HepG2 (cell line): ENCODE results near the gene REM2. TPM values are rescaled to one million over a fixed set of nuclear protein-coding genes. Genes with fewer than 3 reads are reported as not detected.

Experiments used
- ATAC-seq: fragments of 200-7000 bp; cut with Tn5 transposase; 3 replicates; pipeline ENCODE4 v1.9.1; 2020; ENCODE audit warnings: mild to moderate bottlenecking, moderate library complexity
- BruUV-seq: library from RNA; stranded (reverse); fragments of 400-500 nt; replicated peaks from 2 replicates; lab custom pipeline; 2021; lab: Mats Ljungman, UMichigan
- CTCF ChIA-PET: fragments of 300-600 bp; formaldehyde crosslinking; extraction: SDS; loops from one replicate; lab custom pipeline; 2021; ENCODE audit warnings: low total read pairs, inconsistent platforms, low intra/inter-chr PET ratio; lab: Yijun Ruan, JAX
- POLR2A ChIA-PET: fragments of 350-600 bp; sonication (Branson Sonifier 250); formaldehyde crosslinking; loops from one replicate; lab custom pipeline; 2020; ENCODE audit warnings: antibody characterized with exemption, inconsistent platforms; lab: Yijun Ruan, JAX
- DNase-seq: peaks from one replicate; pipeline ENCODE4 v3.0.0-alpha.2; 2015; ENCODE audit warnings: low spot score
- FAIRE-seq: peaks from 3 replicates; lab custom pipeline; 2011; peaks lifted over from hg19 to GRCh38; lab: Jason Lieb, UNC
- H2AFZ ChIP-seq: one replicate; pipeline ENCODE4 v1.6.1; 2011; ENCODE audit warnings: low read length, inconsistent platforms
- H3K27ac ChIP-seq: fragments of 300-600 bp; 3 replicates; pipeline ENCODE4 v1.8.0; 2011; ENCODE audit warnings: mixed run types, mild to moderate bottlenecking, mixed read lengths, low read length, inconsistent platforms; ENCODE audit not compliant: insufficient read depth; ENCODE audit errors: extremely low read length
- H3K27me3 ChIP-seq, 2 experiments: fragments of 200-600 bp in 1 of 2; 2 replicates in 1 of 2; 3 replicates in 1 of 2; pipeline versions ENCODE4 v1.6.0 to v1.8.0; 2011; ENCODE audit warnings: low read length in 2 of 2, mild to moderate bottlenecking in 2 of 2, moderate library complexity in 2 of 2, inconsistent platforms in 1 of 2; ENCODE audit not compliant: insufficient read depth in 2 of 2, control insufficient read depth in 1 of 2
- H3K36me3 ChIP-seq, 2 experiments: fragments of 200-600 bp in 1 of 2; replicated peaks in 1 of 2; 2 replicates in 1 of 2; 3 replicates in 1 of 2; pipeline versions ENCODE4 v1.5.1 to v1.8.0; 2011; ENCODE audit warnings: low read length in 2 of 2, inconsistent platforms in 1 of 2; ENCODE audit not compliant: insufficient read depth in 2 of 2, control insufficient read depth in 1 of 2
- H3K4me1 ChIP-seq: 2 replicates; pipeline ENCODE4 v1.5.1; 2012; ENCODE audit warnings: low read length, inconsistent platforms; ENCODE audit not compliant: insufficient read depth
- H3K4me2 ChIP-seq: 2 replicates; pipeline ENCODE4 v1.6.0; 2011; ENCODE audit warnings: low read depth, low read length, inconsistent platforms
- H3K4me3 ChIP-seq, 3 experiments: fragments of 200-600 bp in 1 of 3; sonication (generic), shearing (Covaris generic) in 1 of 3; replicated peaks in 1 of 3; 2 replicates each; pipeline ENCODE4 v1.5.1; 2011 to 2016; ENCODE audit warnings: low read length in 3 of 3, inconsistent platforms in 2 of 3, low read depth in 2 of 3, mild to moderate bottlenecking in 2 of 3, control low read depth in 1 of 3, mixed read lengths in 1 of 3; ENCODE audit not compliant: insufficient read depth in 1 of 3
- H3K79me2 ChIP-seq: one replicate; pipeline ENCODE4 v1.6.1; 2011; ENCODE audit warnings: low read length, inconsistent platforms; ENCODE audit not compliant: insufficient read depth
- H3K9ac ChIP-seq: 2 replicates; pipeline ENCODE4 v1.6.0; 2011; ENCODE audit warnings: mild to moderate bottlenecking, low read depth, low read length, inconsistent platforms; ENCODE audit not compliant: insufficient read depth
- H3K9me3 ChIP-seq: 2 replicates; pipeline ENCODE4 v1.5.1; 2012; ENCODE audit warnings: mild to moderate bottlenecking, low read length
- H4K20me1 ChIP-seq: 2 replicates; pipeline ENCODE4 v1.6.0; 2011; ENCODE audit warnings: inconsistent platforms, mild to moderate bottlenecking, low read length, moderate library complexity; ENCODE audit not compliant: insufficient read depth
- MED8 ChIP-seq: sonication (generic); formaldehyde crosslinking; IDR thresholded peaks from 2 replicates; pipeline ENCODE4 v1.8.1; 2023; ENCODE audit warnings: mild to moderate bottlenecking, missing genetic modification reagents; ENCODE audit not compliant: insufficient replicate concordance
- MYC ChIP-seq: sonication (generic); formaldehyde crosslinking; IDR thresholded peaks from 2 replicates; pipeline ENCODE4 v1.9.0; 2021; ENCODE audit warnings: missing genetic modification reagents, borderline replicate concordance
- NKX3-1 ChIP-seq: sonication (generic); formaldehyde crosslinking; IDR thresholded peaks from 2 replicates; pipeline ENCODE4 v1.5.0; 2020; ENCODE audit warnings: missing genetic modification reagents
- PRPF4 ChIP-seq: fragments of 200-400 bp; formaldehyde crosslinking; IDR thresholded peaks from 2 replicates; pipeline ENCODE4 v1.6.1; 2016; ENCODE audit warnings: low read length, low read depth; ENCODE audit not compliant: poor library complexity, severe bottlenecking
- SAFB2 ChIP-seq: sonication (generic); formaldehyde crosslinking; IDR thresholded peaks from 2 replicates; pipeline ENCODE4 v1.5.1; 2020; ENCODE audit warnings: missing genetic modification reagents, low read depth, mild to moderate bottlenecking, borderline replicate concordance
- TEAD3 ChIP-seq: optimal IDR thresholded peaks from 2 replicates; pipeline ENCODE3; 2016; ENCODE audit warnings: borderline replicate concordance
- TMF1 ChIP-seq: sonication (generic); formaldehyde crosslinking; IDR thresholded peaks from 2 replicates; pipeline ENCODE4 v1.8.1; 2022; ENCODE audit warnings: low read depth, missing genetic modification reagents
- ZC3H13 ChIP-seq: sonication (generic); formaldehyde crosslinking; IDR thresholded peaks from 2 replicates; pipeline ENCODE4 v1.8.1; 2023; ENCODE audit warnings: mild to moderate bottlenecking, missing genetic modification reagents, moderate library complexity
- ZC3H4 ChIP-seq: sonication (generic); formaldehyde crosslinking; IDR thresholded peaks from 2 replicates; pipeline ENCODE4 v1.4.0; 2020; ENCODE audit warnings: missing genetic modification reagents, borderline replicate concordance
- ZFX ChIP-seq: sonication (generic); formaldehyde crosslinking; IDR thresholded peaks from 2 replicates; pipeline ENCODE4 v1.4.0; 2020; ENCODE audit warnings: mild to moderate bottlenecking, low read depth, missing genetic modification reagents, moderate library complexity
- ZNF337 ChIP-seq: sonication (generic); formaldehyde crosslinking; IDR thresholded peaks from 2 replicates; pipeline ENCODE4 v1.5.1; 2020; ENCODE audit warnings: missing genetic modification reagents, low read depth, mild to moderate bottlenecking, borderline replicate concordance
- ZNF33A ChIP-seq: sonication (generic); formaldehyde crosslinking; IDR thresholded peaks from 2 replicates; pipeline ENCODE4 v1.5.1; 2020; ENCODE audit warnings: missing genetic modification reagents, mild to moderate bottlenecking, moderate library complexity, borderline replicate concordance
- ZNF615 ChIP-seq: sonication (generic); formaldehyde crosslinking; IDR thresholded peaks from 2 replicates; pipeline ENCODE4 v1.5.0; 2020; ENCODE audit warnings: mild to moderate bottlenecking, missing genetic modification reagents, borderline replicate concordance
- ZNF644 ChIP-seq: IDR thresholded peaks from 2 replicates; pipeline ENCODE4 v1.6.1; 2016; ENCODE audit warnings: low read depth
- ZNF678 ChIP-seq: sonication (generic); formaldehyde crosslinking; IDR thresholded peaks from 2 replicates; pipeline ENCODE4 v1.4.0; 2020; ENCODE audit warnings: mild to moderate bottlenecking, missing genetic modification reagents
- ZSCAN25 ChIP-seq: sonication (generic); formaldehyde crosslinking; IDR thresholded peaks from 2 replicates; pipeline ENCODE4 v1.8.0; 2022; ENCODE audit warnings: mild to moderate bottlenecking, missing genetic modification reagents
- WGBS: methylation state at CpG from one replicate; pipeline ENCODE4 v1.1.6; 2017; ENCODE audit warnings: low lambda C conversion rate; 5-methylcytosine and 5-hydroxymethylcytosine counted together
- in situ Hi-C: cut with HindIII; loops from 2 replicates; pipeline ENCODE4 v1.10.0; 2017; ENCODE audit warnings: low pct_unique_long_range_greater_than_20kb; ENCODE audit not compliant: extremely low pct_ligation_motif_present
- intact Hi-C: fragments of 100-400 bp; cut with micrococcal nuclease; formaldehyde crosslinking; loops from one replicate; pipeline ENCODE4 v1.10.0; 2022; ENCODE audit not compliant: unreplicated experiment
- polyA plus RNA-seq, 8 experiments: library from polyadenylated mRNA; depleted of rRNA in 3 of 8; stranded (reverse) in 7 of 8; unstranded in 1 of 8; fragments of >200 nt; fragmentation: Illumina TruSeq in 4 of 8; extraction: Trizol in 4 of 8; gene quantifications; 2 replicates each; pipeline versions ENCODE4 v1.2.1 to v1.2.3, GENCODE V29; 2011 to 2016; ENCODE audit warnings: low read depth in 4 of 8, missing spikeins in 1 of 8, mixed read lengths in 1 of 8; ENCODE audit not compliant: insufficient read depth in 1 of 8
- total RNA-seq, 5 experiments: library from RNA; depleted of rRNA; stranded (reverse); fragments of >200 nt; fragmentation: Illumina TruSeq; extraction: Trizol; gene quantifications; 2 replicates each; pipeline ENCODE4 v1.2.3, GENCODE V29; 2016; ENCODE audit warnings: low read depth in 1 of 5
- TF ChIP-seq, protein P1 (sequence below): sonication (generic); formaldehyde crosslinking; IDR thresholded peaks from 2 replicates; pipeline ENCODE4 v1.4.0; 2020; ENCODE audit warnings: missing genetic modification reagents, low read depth, mild to moderate bottlenecking, borderline replicate concordance
- TF ChIP-seq, protein P2 (sequence below): sonication (generic); formaldehyde crosslinking; IDR thresholded peaks from 2 replicates; pipeline ENCODE4 v1.4.0; 2020; ENCODE audit warnings: missing genetic modification reagents, borderline replicate concordance

The REM2 gene
- total and polyA plus RNA-seq, 2 of the 13 experiments (the other 11 are each of a cell fraction or from before 2014, with no cell fraction given): 0.20 TPM; not detected in 1

DNA sequence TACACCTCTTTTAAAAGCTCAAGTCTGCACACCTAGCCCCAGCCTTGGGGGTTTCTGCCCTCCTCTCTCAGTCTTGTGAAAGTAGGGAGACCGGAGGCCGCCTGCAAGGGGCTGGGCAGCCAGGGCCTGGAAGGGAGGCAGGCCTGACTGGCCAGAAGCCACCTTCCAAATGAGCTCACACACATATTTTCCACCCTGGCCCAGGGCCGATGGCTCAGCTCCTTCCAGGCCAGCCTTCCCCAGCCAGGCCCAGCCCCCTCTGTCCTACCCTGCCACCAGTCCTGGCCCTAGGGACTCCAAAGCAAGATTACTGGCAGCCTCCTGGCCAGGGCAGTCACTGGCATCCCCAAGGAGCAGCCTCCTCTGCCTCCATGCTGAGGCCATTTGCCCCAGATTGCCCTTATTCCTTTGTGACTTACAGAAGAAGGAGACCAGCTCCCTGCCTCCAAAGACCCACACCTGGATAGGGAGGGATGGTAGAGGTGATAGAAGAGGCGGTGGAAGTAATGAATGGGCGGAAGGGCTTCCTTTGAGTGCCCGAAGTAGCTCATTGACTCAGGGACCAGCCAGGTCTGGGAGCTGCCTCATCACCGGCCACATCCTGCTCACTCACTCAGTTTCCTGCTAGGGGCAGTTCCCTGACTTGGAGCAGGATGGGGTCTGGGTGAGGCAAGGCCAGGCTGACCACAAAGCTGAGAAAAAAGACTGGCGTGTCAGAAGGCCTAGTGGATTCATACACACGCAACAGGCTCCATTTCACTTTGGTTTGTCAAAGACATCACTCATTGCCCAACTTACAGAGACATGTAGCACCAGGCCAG is 31.9 kb upstream of the REM2 start:
- Histone ChIP-seq H3K9me3 (no peaks in the 10 kb centered on the region), H3K9ac (no peak overlapping the region), H3K4me2 (no peak overlapping the region), H3K4me3 (no peak overlapping the region), H2AFZ (no peak overlapping the region), H3K27me3 (peaks cover 7 to 45% of the 10 kb centered on the region in 2 experiments; a peak in 4 of 5 replicates), H3K4me1 (peaks cover 49% of the 10 kb centered on the region), H3K36me3 (no peaks in the 10 kb centered on the region), H4K20me1 (no peaks in the 10 kb centered on the region), H3K79me2 (no peaks in the 10 kb centered on the region), H3K27ac (no peak overlapping the region)
- in situ Hi-C loops (loop anchor here (10.0 kb wide), 1 partner anchor 76 kb away; no protein-coding TSS in a partner anchor), intact Hi-C loops (loop anchor here (5.0 kb wide), 1 partner anchor 464 kb away; no protein-coding TSS in a partner anchor)
- ChIA-PET POLR2A (interaction anchor here (0.7 to 3.0 kb wide), 8 partner anchors 12 to 281 kb away, joined by 3 to 16 read pairs (median 4); partner anchors contain the start of genes ABHD4, DAD1, MMP14 and MRPL52), CTCF (interaction anchor here (1.0 to 4.3 kb wide), 5 partner anchors 28 to 292 kb away, joined by 5 to 200 read pairs (median 123); no protein-coding TSS in a partner anchor)
- FAIRE-seq (no peak), DNase-seq (no peak), ATAC-seq (no peak)
- BruUV-seq: no TSS peak
- 40% methylated on average over 9 of the region's 9 CpGs for WGBS
- TF ChIP-seq SAFB2 (CRISPR knock-in tag) (no peak), ZNF678 (CRISPR knock-in tag) (no peak), MYC (CRISPR knock-in tag) (0 out of 2 replicates have a peak, but pooled peaks have one; percentile 31), PRPF4 (no peak), ZNF33A (no peak), MED8 (peak; percentile 22), NKX3-1 (CRISPR knock-in tag) (no peak), ZSCAN25 (CRISPR knock-in tag) (no peak), ZC3H4 (CRISPR knock-in tag) (no peak), ZFX (CRISPR knock-in tag) (0 out of 2 replicates have a peak, but pooled peaks have one; percentile 20), ZNF337 (no peak), ZNF615 (CRISPR knock-in tag) (no peak), TMF1 (no peak), ZC3H13 (CRISPR knock-in tag) (no peak), TEAD3 (CRISPR knock-in tag) (no peak), ZNF644 (CRISPR knock-in tag) (no peak)
- TF ChIP-seq, protein P1, sequence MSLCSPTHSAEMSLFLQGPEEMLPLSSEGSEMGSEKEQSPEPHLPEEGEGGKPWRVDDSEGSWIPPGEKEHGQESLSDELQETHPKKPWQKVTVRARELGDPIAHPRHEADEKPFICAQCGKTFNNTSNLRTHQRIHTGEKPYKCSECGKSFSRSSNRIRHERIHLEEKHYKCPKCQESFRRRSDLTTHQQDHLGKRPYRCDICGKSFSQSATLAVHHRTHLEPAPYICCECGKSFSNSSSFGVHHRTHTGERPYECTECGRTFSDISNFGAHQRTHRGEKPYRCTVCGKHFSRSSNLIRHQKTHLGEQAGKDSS: 0 out of 2 replicates have a peak, but pooled peaks have one; percentile 35
- TF ChIP-seq, protein P2, sequence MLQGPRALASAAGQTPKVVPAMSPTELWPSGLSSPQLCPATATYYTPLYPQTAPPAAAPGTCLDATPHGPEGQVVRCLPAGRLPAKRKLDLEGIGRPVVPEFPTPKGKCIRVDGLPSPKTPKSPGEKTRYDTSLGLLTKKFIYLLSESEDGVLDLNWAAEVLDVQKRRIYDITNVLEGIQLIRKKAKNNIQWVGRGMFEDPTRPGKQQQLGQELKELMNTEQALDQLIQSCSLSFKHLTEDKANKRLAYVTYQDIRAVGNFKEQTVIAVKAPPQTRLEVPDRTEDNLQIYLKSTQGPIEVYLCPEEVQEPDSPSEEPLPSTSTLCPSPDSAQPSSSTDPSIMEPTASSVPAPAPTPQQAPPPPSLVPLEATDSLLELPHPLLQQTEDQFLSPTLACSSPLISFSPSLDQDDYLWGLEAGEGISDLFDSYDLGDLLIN (CRISPR knock-in tag): no peak
